ENCODE measurements around the gene SERPINA9.

SERPINA9 gene

DNA sequence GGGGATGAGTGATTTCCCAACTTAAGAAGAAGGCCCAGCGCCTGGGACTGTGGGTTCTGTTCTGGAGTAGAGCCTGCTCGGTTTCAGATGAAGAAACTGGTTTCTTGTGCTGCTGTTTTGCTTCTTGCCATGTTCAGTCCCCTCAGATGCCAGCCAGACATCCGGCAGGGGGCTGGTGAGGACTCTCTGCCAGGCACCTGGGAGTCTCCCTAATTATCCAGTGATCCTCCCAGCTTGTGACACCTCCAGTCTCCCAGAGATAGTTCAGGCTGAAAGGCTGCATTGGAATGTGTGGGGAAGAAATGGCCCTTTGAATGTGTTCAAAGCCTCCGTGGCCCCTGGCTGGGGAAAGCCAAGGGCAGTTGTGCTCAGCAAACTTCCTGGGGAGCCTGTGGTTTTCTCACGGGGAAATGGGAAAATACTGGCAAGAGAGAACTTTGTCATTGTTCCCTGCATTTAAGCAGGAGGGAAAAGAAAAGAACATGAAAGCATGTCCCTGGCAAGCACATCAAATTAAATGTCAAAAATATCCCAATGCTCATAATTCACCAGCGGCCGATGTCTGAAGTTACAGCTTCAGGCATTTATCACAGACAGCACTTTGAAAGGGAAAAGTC lies 41.8 kb upstream of the SERPINA9 start:
- TF ChIP-seq EGR1 (IDR thresholded peaks at IDR 0.05) (no peak), ZBTB7A (IDR thresholded peaks at IDR 0.05; ENCODE audit: low read depth) (no peak), TCF12 (IDR thresholded peaks at IDR 0.05; ENCODE audit: low read depth) (no peak), YY1 (IDR thresholded peaks at IDR 0.05; ENCODE audit: low read depth) (no peak), CEBPB (IDR thresholded peaks at IDR 0.05) (no peak), TAF1 (IDR thresholded peaks at IDR 0.05; ENCODE audit: low read depth) (no peak), REST (IDR thresholded peaks at IDR 0.05; ENCODE audit: low read depth) (no peak), CREB1 (IDR thresholded peaks at IDR 0.05; ENCODE audit: low read depth) (no peak)
- TF ChIP-seq, protein P1, sequence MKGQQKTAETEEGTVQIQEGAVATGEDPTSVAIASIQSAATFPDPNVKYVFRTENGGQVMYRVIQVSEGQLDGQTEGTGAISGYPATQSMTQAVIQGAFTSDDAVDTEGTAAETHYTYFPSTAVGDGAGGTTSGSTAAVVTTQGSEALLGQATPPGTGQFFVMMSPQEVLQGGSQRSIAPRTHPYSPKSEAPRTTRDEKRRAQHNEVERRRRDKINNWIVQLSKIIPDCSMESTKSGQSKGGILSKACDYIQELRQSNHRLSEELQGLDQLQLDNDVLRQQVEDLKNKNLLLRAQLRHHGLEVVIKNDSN (IDR thresholded peaks at IDR 0.05): no peak
- TF ChIP-seq, protein P2, sequence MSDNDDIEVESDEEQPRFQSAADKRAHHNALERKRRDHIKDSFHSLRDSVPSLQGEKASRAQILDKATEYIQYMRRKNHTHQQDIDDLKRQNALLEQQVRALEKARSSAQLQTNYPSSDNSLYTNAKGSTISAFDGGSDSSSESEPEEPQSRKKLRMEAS (IDR thresholded peaks at IDR 0.05): no peak

DNA sequence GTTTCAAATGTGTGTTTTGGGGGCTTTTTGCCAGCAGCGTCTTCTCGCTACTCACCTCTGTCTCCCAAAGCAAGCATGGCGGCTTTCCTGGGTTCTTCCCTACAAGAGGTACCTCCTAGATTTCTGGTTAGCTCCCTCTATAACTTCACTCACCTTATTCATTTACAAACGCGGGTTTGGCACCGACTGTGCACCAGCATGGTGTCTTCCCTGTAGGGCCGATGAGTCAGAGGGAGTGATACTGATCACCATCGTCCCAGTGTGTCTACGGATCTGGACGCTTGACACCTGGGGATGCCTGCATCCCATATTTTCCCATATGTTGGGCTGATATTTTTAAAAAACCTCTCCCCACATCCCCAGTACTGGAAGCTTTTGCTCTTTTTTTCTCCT lies 41.2 kb upstream of the SERPINA9 start:
- TF ChIP-seq, protein P1 (IDR thresholded peaks at IDR 0.05): no peak
- TF ChIP-seq NFIC (IDR thresholded peaks at IDR 0.05) (no peak), CREB1 (IDR thresholded peaks at IDR 0.05; ENCODE audit: low read depth) (no peak), EP300 (IDR thresholded peaks at IDR 0.05; ENCODE audit: borderline replicate concordance) (no peak), CEBPB (IDR thresholded peaks at IDR 0.05) (no peak), RAD21 (IDR thresholded peaks at IDR 0.05; ENCODE audit: low read depth) (no peak), REST (IDR thresholded peaks at IDR 0.05; ENCODE audit: low read depth) (no peak), ZBTB7A (IDR thresholded peaks at IDR 0.05; ENCODE audit: low read depth) (no peak), TCF12 (IDR thresholded peaks at IDR 0.05; ENCODE audit: low read depth) (no peak), TAF1 (IDR thresholded peaks at IDR 0.05; ENCODE audit: low read depth) (no peak), FOXM1 (IDR thresholded peaks at IDR 0.05; ENCODE audit: borderline replicate concordance, low read depth) (no peak), TEAD4 (IDR thresholded peaks at IDR 0.05) (no peak), YY1 (IDR thresholded peaks at IDR 0.05; ENCODE audit: low read depth) (no peak), EGR1 (IDR thresholded peaks at IDR 0.05) (no peak)
- TF ChIP-seq, protein P2 (IDR thresholded peaks at IDR 0.05): no peak

GRCh38 chr14:94515856-94516255 lies 39.9 kb upstream of the SERPINA9 start:
- TF ChIP-seq RAD21 (IDR thresholded peaks at IDR 0.05; ENCODE audit: low read depth): no peak
- no peak for TF ChIP-seq REST (IDR thresholded peaks at IDR 0.05; ENCODE audit: low read depth)
- TF ChIP-seq EP300 (IDR thresholded peaks at IDR 0.05; ENCODE audit: borderline replicate concordance): no peak
- no peak for TF ChIP-seq CREB1 (IDR thresholded peaks at IDR 0.05; ENCODE audit: low read depth)
- TF ChIP-seq TAF1 (IDR thresholded peaks at IDR 0.05; ENCODE audit: low read depth): no peak
- TF ChIP-seq, protein P1 (IDR thresholded peaks at IDR 0.05): no peak
- no peak for TF ChIP-seq FOXM1 (IDR thresholded peaks at IDR 0.05; ENCODE audit: borderline replicate concordance, low read depth)
- TF ChIP-seq EGR1 (IDR thresholded peaks at IDR 0.05): no peak
- no peak for TF ChIP-seq ZBTB7A (IDR thresholded peaks at IDR 0.05; ENCODE audit: low read depth)
- TF ChIP-seq, protein P2 (IDR thresholded peaks at IDR 0.05): no peak
- TF ChIP-seq YY1 (IDR thresholded peaks at IDR 0.05; ENCODE audit: low read depth): no peak
- TF ChIP-seq NFIC (IDR thresholded peaks at IDR 0.05): no peak
- TF ChIP-seq CEBPB (IDR thresholded peaks at IDR 0.05): no peak
- no peak for TF ChIP-seq TEAD4 (IDR thresholded peaks at IDR 0.05)
- no peak for TF ChIP-seq TCF12 (IDR thresholded peaks at IDR 0.05; ENCODE audit: low read depth)

Measured in Ishikawa (cell line).